Adrenal gland (tissue), 5 donors: ENCODE data around the gene ARHGAP4.

ENCODE experiments used
- POLR2A ChIP-seq, 2 donors: fragments of 450-650 bp; IDR thresholded peaks; one replicate each; pipeline ENCODE4 v1.6.1; 2017; ENCODE audit warnings: antibody characterized with exemption in 2 of 2, mild to moderate bottlenecking in 2 of 2, moderate library complexity in 1 of 2
- TF ChIP-seq, protein P1 (sequence below), 6 experiments: fragments of 450-650 bp in 4 of 6; fragments of 200-600 bp in 2 of 6; sonication (generic) in 1 of 6; IDR thresholded peaks; 1 replicate in 5 of 6; 2 replicates in 1 of 6; pipeline versions ENCODE4 v1.5.1 to v1.8.0; 2016 to 2021; ENCODE audit warnings: antibody characterized with exemption in 6 of 6, mild to moderate bottlenecking in 2 of 6, moderate library complexity in 1 of 6
- donor health status: DM: no; HTN: no; CAD: no.

DNA sequence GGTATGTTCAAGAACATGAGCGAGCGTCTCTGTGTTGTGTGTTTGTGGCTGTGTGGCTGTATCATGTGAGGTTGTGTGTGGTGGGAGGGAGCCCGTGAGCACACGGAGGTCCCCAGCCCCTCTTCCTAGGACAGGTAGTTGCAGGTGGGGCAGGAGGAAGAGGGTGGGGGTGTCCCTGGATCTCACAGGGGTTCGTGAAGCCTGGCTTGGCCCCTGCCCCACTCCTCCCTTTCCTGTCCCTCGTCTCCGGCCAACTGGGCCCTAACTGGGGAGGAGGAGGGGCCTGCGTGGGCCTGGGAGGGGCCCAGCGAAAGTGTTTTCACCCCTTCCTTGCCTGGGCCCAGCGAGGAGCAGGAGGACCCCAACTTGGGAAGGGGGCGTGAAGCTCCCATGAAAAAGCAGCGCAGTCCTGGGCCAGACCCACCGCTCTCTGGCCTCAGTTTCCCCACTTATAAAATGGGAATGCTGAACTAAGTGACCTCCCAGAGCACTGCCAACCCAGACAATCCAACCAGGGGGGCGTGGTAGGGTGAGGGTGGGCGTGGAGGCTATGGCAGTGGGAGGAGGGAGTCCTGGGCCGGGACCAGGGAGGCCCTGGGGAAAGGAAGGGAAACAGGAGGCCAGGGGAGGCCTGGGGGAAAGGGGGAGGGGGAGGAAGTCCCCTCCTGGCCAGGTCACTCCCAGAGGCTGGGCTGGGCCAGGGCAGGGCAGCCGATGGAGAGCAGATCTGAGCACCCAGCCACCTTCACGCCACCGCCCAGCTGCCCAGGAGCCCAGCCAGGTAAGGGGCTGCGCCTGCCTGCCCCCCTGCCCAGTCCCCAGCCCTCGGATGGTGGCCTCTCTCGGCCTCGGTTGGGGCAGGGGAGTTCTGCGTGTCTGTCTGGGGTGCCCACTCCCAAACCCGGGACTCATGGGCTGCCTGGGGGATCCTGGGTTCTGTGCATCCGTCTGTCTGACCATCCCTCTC lies 21.8 kb downstream of the ARHGAP4 start, which contains the start of gene AVPR2:
- TF ChIP-seq, protein P1, sequence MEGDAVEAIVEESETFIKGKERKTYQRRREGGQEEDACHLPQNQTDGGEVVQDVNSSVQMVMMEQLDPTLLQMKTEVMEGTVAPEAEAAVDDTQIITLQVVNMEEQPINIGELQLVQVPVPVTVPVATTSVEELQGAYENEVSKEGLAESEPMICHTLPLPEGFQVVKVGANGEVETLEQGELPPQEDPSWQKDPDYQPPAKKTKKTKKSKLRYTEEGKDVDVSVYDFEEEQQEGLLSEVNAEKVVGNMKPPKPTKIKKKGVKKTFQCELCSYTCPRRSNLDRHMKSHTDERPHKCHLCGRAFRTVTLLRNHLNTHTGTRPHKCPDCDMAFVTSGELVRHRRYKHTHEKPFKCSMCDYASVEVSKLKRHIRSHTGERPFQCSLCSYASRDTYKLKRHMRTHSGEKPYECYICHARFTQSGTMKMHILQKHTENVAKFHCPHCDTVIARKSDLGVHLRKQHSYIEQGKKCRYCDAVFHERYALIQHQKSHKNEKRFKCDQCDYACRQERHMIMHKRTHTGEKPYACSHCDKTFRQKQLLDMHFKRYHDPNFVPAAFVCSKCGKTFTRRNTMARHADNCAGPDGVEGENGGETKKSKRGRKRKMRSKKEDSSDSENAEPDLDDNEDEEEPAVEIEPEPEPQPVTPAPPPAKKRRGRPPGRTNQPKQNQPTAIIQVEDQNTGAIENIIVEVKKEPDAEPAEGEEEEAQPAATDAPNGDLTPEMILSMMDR (IDR thresholded peaks at IDR 0.05), result no peak
- no peak for TF ChIP-seq POLR2A (IDR thresholded peaks at IDR 0.05)
